ENCODE measurements around the gene SLC5A5. TPM values are rescaled to one million over a fixed set of nuclear protein-coding genes. Genes with fewer than 3 reads are reported as not detected.

Gene SLC5A5
- total and polyA plus RNA-seq, 2 of the 4 experiments (the other 2 are of a cell fraction): not detected

DNA sequence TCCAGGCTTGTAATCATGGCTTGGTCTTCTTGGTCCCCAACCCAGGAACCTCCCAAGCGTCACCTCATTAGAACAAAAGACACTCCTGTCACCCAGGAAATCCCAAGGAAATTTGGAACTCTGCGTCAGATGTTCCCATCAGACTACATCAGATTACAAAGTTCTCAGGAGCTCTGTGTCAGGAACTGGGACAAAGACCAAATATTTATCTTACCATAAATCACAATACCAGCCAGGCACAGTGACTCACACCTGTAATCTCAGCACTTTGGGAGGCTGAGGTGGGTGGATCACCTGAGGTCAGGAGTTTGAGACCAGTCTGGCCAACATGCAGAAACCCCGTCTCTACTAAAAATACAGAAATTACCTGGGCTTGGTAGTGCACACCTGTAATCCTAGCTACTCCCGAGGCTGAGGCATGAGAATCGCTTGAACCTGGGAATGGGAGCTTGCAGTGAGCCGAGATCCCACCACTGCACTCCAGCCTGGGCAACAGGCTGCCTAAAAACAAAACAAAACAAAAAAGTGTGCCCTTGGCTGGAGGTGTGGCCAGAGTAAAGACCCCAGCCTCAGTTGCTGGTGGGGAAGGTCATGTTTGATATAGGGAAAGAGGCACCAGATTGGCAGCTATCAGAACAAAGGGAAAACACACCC, 44.3 kb downstream of the SLC5A5 start:
- Histone ChIP-seq H3K14ac (replicated peaks; ENCODE audit: low read depth, low read length) (no peak overlapping the region), H2AK5ac (ENCODE audit: low read depth, low read length) (no peak overlapping the region), H3K4ac (ENCODE audit: low read depth, low read length) (no peak overlapping the region), H2AFZ (replicated peaks; ENCODE audit: low read length, poor library complexity) (no peak overlapping the region), H3K18ac (ENCODE audit: low read depth, low read length) (no peak overlapping the region), H3K4me2 (ENCODE audit: low read depth, low read length) (no peak overlapping the region), H3K9me1 (ENCODE audit: insufficient read depth, low read length) (no peaks in the 10 kb centered on the region), H3K4me1 (ENCODE audit: control insufficient read depth, insufficient read depth, low read length) (no peaks in the 10 kb centered on the region), H3K9ac (ENCODE audit: low read depth, low read length) (no peak overlapping the region), H2BK120ac (ENCODE audit: low read depth, low read length) (no peak overlapping the region), H2BK15ac (ENCODE audit: low read depth, low read length) (no peak overlapping the region), H3K4me3 (ENCODE audit: insufficient read depth, low read depth, low read length) (no peak overlapping the region), H2BK20ac (ENCODE audit: low read depth, low read length) (no peak overlapping the region), H3K79me1 (ENCODE audit: low read depth in 1 of 2, low read length in 2 of 2) (no peaks in the 10 kb centered on the region), H4K8ac (ENCODE audit: low read depth in 2 of 2, low read length in 2 of 2) (no peak overlapping the region), H3K56ac (ENCODE audit: extremely low read depth, insufficient read depth, low read length) (no peak overlapping the region), H3K36me3 (ENCODE audit: control insufficient read depth, insufficient read depth, low read length) (no peaks in the 10 kb centered on the region), H2BK5ac (ENCODE audit: low read depth, low read length, poor library complexity, severe bottlenecking) (no peak overlapping the region), H3K27ac (ENCODE audit: insufficient read depth, low read length) (no peak overlapping the region), H3K23ac (ENCODE audit: low read depth, low read length) (no peak overlapping the region), H4K20me1 (ENCODE audit: insufficient read depth, low read length) (no peaks in the 10 kb centered on the region), H3K27me3 (ENCODE audit: control insufficient read depth, insufficient read depth, low read length) (no peaks in the 10 kb centered on the region), H4K5ac (ENCODE audit: low read depth, low read length) (no peak overlapping the region), H3K9me3 (ENCODE audit: control insufficient read depth, insufficient read depth, low read length) (peaks cover 4% of the 10 kb centered on the region), H4K91ac (ENCODE audit: insufficient read depth, low read depth, low read length) (no peak overlapping the region), H2AK9ac (replicated peaks; ENCODE audit: low read depth, low read length, poor library complexity) (no peak overlapping the region)
- TF ChIP-seq, protein P1, sequence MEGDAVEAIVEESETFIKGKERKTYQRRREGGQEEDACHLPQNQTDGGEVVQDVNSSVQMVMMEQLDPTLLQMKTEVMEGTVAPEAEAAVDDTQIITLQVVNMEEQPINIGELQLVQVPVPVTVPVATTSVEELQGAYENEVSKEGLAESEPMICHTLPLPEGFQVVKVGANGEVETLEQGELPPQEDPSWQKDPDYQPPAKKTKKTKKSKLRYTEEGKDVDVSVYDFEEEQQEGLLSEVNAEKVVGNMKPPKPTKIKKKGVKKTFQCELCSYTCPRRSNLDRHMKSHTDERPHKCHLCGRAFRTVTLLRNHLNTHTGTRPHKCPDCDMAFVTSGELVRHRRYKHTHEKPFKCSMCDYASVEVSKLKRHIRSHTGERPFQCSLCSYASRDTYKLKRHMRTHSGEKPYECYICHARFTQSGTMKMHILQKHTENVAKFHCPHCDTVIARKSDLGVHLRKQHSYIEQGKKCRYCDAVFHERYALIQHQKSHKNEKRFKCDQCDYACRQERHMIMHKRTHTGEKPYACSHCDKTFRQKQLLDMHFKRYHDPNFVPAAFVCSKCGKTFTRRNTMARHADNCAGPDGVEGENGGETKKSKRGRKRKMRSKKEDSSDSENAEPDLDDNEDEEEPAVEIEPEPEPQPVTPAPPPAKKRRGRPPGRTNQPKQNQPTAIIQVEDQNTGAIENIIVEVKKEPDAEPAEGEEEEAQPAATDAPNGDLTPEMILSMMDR (conservative IDR thresholded peaks at IDR 0.05; ENCODE audit: low read depth, low read length): no peak
- no peak for TF ChIP-seq RFX5 (IDR thresholded peaks at IDR 0.05; ENCODE audit: low read depth, low read length)
- TF ChIP-seq, protein P2, sequence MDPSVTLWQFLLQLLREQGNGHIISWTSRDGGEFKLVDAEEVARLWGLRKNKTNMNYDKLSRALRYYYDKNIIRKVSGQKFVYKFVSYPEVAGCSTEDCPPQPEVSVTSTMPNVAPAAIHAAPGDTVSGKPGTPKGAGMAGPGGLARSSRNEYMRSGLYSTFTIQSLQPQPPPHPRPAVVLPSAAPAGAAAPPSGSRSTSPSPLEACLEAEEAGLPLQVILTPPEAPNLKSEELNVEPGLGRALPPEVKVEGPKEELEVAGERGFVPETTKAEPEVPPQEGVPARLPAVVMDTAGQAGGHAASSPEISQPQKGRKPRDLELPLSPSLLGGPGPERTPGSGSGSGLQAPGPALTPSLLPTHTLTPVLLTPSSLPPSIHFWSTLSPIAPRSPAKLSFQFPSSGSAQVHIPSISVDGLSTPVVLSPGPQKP (IDR thresholded peaks at IDR 0.05; ENCODE audit: borderline replicate concordance, low read depth, low read length): no peak
- no peak for TF ChIP-seq SMC3 (IDR thresholded peaks at IDR 0.05; ENCODE audit: low read depth, low read length)
- TF ChIP-seq MAZ (IDR thresholded peaks at IDR 0.05; ENCODE audit: borderline replicate concordance, low read depth, low read length): no peak
- no peak for TF ChIP-seq CEBPB (IDR thresholded peaks at IDR 0.05; ENCODE audit: low read depth, low read length)
- TF ChIP-seq BHLHE40 (IDR thresholded peaks at IDR 0.05; ENCODE audit: low read depth, low read length): no peak
- no peak for TF ChIP-seq MAFK (IDR thresholded peaks at IDR 0.05; ENCODE audit: low read depth, low read length)
- no peak for TF ChIP-seq FOS (IDR thresholded peaks at IDR 0.05; ENCODE audit: low read depth, low read length)
- no peak for TF ChIP-seq POLR2A (IDR thresholded peaks at IDR 0.05; ENCODE audit: low read depth, low read length)
- TF ChIP-seq, protein P3, sequence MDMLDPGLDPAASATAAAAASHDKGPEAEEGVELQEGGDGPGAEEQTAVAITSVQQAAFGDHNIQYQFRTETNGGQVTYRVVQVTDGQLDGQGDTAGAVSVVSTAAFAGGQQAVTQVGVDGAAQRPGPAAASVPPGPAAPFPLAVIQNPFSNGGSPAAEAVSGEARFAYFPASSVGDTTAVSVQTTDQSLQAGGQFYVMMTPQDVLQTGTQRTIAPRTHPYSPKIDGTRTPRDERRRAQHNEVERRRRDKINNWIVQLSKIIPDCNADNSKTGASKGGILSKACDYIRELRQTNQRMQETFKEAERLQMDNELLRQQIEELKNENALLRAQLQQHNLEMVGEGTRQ (IDR thresholded peaks at IDR 0.05; ENCODE audit: low read depth, low read length): no peak
- no TSS peak for BruUV-seq (replicated peaks)
- ATAC-seq (ENCODE audit: low read depth) (no peak), DNase-seq (no peak)
- ChIA-PET POLR2A (ENCODE audit: unreplicated experiment) (no interaction called here), CTCF (interaction anchor here (0.5 kb wide), 1 partner anchor 996 kb away, joined by 3 read pairs; no protein-coding TSS in a partner anchor)
- WGBS, 2 experiments (ENCODE audit: extremely low coverage in 2 of 2, insufficient read length in 1 of 2): 80% methylated on average over 1 of the region's 6 CpGs; no CpG with 5 or more reads in 1 of the 2 experiments
- intact Hi-C loops (cut with micrococcal nuclease): no loop called here
- in situ Hi-C loops (cut with MboI; ENCODE audit: low sequenced_read_pairs): no loop called here
- dilution Hi-C loops (cut with HindIII; ENCODE audit: low sequenced_read_pairs, unreplicated experiment): no loop called here
